ENCODE measurements around the gene MAP2. TPM values are rescaled to one million over a fixed set of nuclear protein-coding genes. Genes with fewer than 3 reads are reported as not detected.

Gene MAP2
- total and polyA plus RNA-seq, 2 of the 8 experiments (the other 6 are each of a cell fraction or from before 2014, with no cell fraction given) = 5.9 to 9.4 TPM

- Histone ChIP-seq H2BK15ac (ENCODE audit: low read length) (no peak overlapping the region), H4K91ac (replicated peaks; ENCODE audit: insufficient read length, low read length) (no peak overlapping the region), H3K9ac (replicated peaks in 1 of 4; ENCODE audit: extremely low read depth in 1 of 4, low read depth in 3 of 4, low read length in 3 of 4) (no peak overlapping the region), H2BK120ac (replicated peaks; ENCODE audit: low read depth, low read length) (no peak overlapping the region), H4K20me1 (replicated peaks in 1 of 2; ENCODE audit: control insufficient read depth in 1 of 2, insufficient read depth in 2 of 2, low read length in 2 of 2) (no peaks in the 10 kb centered on the region), H3K27me3 (replicated peaks in 1 of 4; ENCODE audit: control insufficient read depth in 3 of 4, extremely low read depth in 1 of 4, insufficient read depth in 3 of 4, low read length in 3 of 4) (peaks cover 0 to 1% (median 0%) of the 10 kb centered on the region in 4 experiments; a peak in 1 of 7 replicates), H2BK12ac (ENCODE audit: low read depth, low read length) (no peak overlapping the region), H3K4me3 (ENCODE audit: extremely low read depth in 1 of 4, insufficient read depth in 2 of 4, low read depth in 3 of 4, low read length in 4 of 4) (no peak overlapping the region), H3K4me1 (replicated peaks in 1 of 4; ENCODE audit: control insufficient read depth in 3 of 4, insufficient read depth in 4 of 4, low read length in 3 of 4) (no peaks in the 10 kb centered on the region), H2AK5ac (ENCODE audit: low read depth, low read length) (no peak overlapping the region), H3K9me3 (ENCODE audit: insufficient read depth in 2 of 2, low read depth in 1 of 2, low read length in 1 of 2) (no peaks in the 10 kb centered on the region), H4K5ac (ENCODE audit: insufficient read length, low read depth, low read length) (no peak overlapping the region), H2BK20ac (ENCODE audit: low read length) (no peak overlapping the region), H3K79me2 (ENCODE audit: control insufficient read depth in 1 of 2, insufficient read depth in 2 of 2, low read length in 2 of 2) (no peaks in the 10 kb centered on the region), H3K4me2 (ENCODE audit: insufficient read depth in 1 of 2, low read depth in 2 of 2, low read length in 2 of 2) (no peak overlapping the region), H3K23me2 (ENCODE audit: low read depth, low read length) (no peaks in the 10 kb centered on the region), H3K36me3 (ENCODE audit: control insufficient read depth in 2 of 4, insufficient read depth in 4 of 4, low read length in 3 of 4) (no peaks in the 10 kb centered on the region), H3K14ac (ENCODE audit: insufficient read length) (no peak overlapping the region), H3K56ac (replicated peaks; ENCODE audit: insufficient read length, low read depth, low read length) (no peak overlapping the region), H3K79me1 (ENCODE audit: low read depth, low read length) (no peaks in the 10 kb centered on the region), H2AFZ (ENCODE audit: low read length) (no peak overlapping the region), H3K4ac (replicated peaks; ENCODE audit: insufficient read length, low read depth, low read length) (no peak overlapping the region), H2BK5ac (ENCODE audit: low read depth, low read length) (no peak overlapping the region), H3K27ac (ENCODE audit: low read depth, low read length) (no peak overlapping the region), H4K8ac (ENCODE audit: extremely low read depth, insufficient read depth, low read length) (no peak overlapping the region), H3K18ac (ENCODE audit: extremely low read depth, low read length) (no peak overlapping the region), H3K23ac (ENCODE audit: insufficient read length) (no peak overlapping the region)
- CTCF ChIA-PET (ENCODE audit: partially characterized antibody) = no interaction called here
- FAIRE-seq (no peak), DNase-seq (ENCODE audit: low read depth in 1 of 2, low spot score in 2 of 2) (no peak)
- POLR2A ChIA-PET (ENCODE audit: partially characterized antibody) = no interaction called here
- TF ChIP-seq TEAD4 (IDR thresholded peaks at IDR 0.05; ENCODE audit: low read depth, low read length) = no peak
- no peak for TF ChIP-seq FOSL1 (IDR thresholded peaks at IDR 0.05; ENCODE audit: insufficient read depth, low read depth, low read length)
- TF ChIP-seq PHF8 (conservative IDR thresholded peaks at IDR 0.05; ENCODE audit: low read depth, low read length) = no peak
- no peak for TF ChIP-seq ZNF274 (IDR thresholded peaks at IDR 0.05; ENCODE audit: borderline replicate concordance, extremely low read depth, low read length)
- no peak for TF ChIP-seq KDM1A (IDR thresholded peaks at IDR 0.05; ENCODE audit: borderline replicate concordance, low read length)
- no peak for TF ChIP-seq EGR1 (IDR thresholded peaks at IDR 0.05; ENCODE audit: borderline replicate concordance, low read depth, low read length)
- no peak for TF ChIP-seq TBP (IDR thresholded peaks at IDR 0.05; ENCODE audit: low read depth, low read length)
- WGBS, 2 experiments (ENCODE audit: extremely low coverage in 1 of 2, insufficient coverage in 1 of 2, insufficient read length in 1 of 2, insufficient replicate concordance in 2 of 2, low coverage in 1 of 2, low lambda C conversion rate in 2 of 2, missing lambda C conversion rate in 1 of 2) = 87% methylated on average over 1 of the region's 1 CpG; no CpG with 5 or more reads in 1 of the 2 experiments
Measured at GRCh38 chr2:209741953-209742352, 318.1 kb downstream of the MAP2 start.

Measured in H1 (cell line).